ENCODE measurements around the gene CADPS2. TPM values are rescaled to one million over a fixed set of nuclear protein-coding genes. Genes with fewer than 3 reads are reported as not detected.

Gene CADPS2
- total and polyA plus RNA-seq, 2 of the 8 experiments (the other 6 are each of a cell fraction or from before 2014, with no cell fraction given): 8.9 to 22.3 TPM

DNA sequence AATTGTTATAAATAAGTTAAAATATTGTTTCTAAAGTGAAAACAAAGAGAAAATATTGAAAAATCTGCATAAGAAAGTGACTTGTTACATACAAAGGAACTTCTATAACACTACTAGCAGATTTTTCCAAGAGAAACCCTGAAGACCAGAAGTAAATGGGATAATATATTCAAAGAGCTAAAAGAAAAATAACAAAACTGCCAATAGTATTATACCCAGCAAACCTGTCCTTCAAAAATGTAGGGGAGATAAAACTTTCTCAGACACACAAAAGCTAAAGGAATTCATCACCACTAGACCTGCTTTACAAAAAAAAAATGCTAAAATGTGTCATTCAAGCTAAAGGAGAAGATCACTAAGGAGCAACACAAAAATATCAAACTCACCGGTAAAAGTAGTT is 17.0 kb downstream of the CADPS2 start (continued):
- TF ChIP-seq TAF1 (IDR thresholded peaks at IDR 0.05; ENCODE audit: low read depth, low read length) (no peak), PHF8 (conservative IDR thresholded peaks at IDR 0.05; ENCODE audit: low read depth, low read length) (no peak), KDM5A (IDR thresholded peaks at IDR 0.05; ENCODE audit: low read length) (no peak), RBBP5 (IDR thresholded peaks at IDR 0.05; ENCODE audit: borderline replicate concordance, low read depth, low read length) (no peak), FOSL1 (IDR thresholded peaks at IDR 0.05; ENCODE audit: insufficient read depth, low read depth, low read length) (no peak), POLR2A (IDR thresholded peaks at IDR 0.05; ENCODE audit: control extremely low read depth in 1 of 2, low read depth in 2 of 2, low read length in 2 of 2) (no peak)

Measured in H1 (cell line).